HepG2 (cell line): ENCODE measurements around the gene PIK3CB. TPM values are rescaled to one million over a fixed set of nuclear protein-coding genes. Genes with fewer than 3 reads are reported as not detected.
A peak's percentile ranks its signal among the peaks of the same experiment; 100 is the strongest.

Experiments
- ATAD3A ChIP-seq: sonication (generic); formaldehyde crosslinking; IDR thresholded peaks from 2 replicates; pipeline ENCODE4 v1.4.0; 2020; ENCODE audit warnings: missing genetic modification reagents
- BATF2 ChIP-seq: sonication (generic); formaldehyde crosslinking; IDR thresholded peaks from 2 replicates; pipeline ENCODE4 v1.8.0; 2022; ENCODE audit warnings: mild to moderate bottlenecking, missing genetic modification reagents, moderate library complexity
- CEBPG ChIP-seq: IDR thresholded peaks from 2 replicates; pipeline ENCODE4 v1.6.1; 2016
- FOXK1 ChIP-seq: sonication (generic); formaldehyde crosslinking; IDR thresholded peaks from 2 replicates; pipeline ENCODE4 v1.4.0; 2020; ENCODE audit warnings: low read depth, missing genetic modification reagents, borderline replicate concordance
- GPN1 ChIP-seq: sonication (generic); formaldehyde crosslinking; IDR thresholded peaks from 2 replicates; pipeline ENCODE4 v1.5.1; 2020; ENCODE audit warnings: missing genetic modification reagents, borderline replicate concordance
- IKZF4 ChIP-seq: sonication (generic); formaldehyde crosslinking; IDR thresholded peaks from 2 replicates; pipeline ENCODE4 v1.5.1; 2020; ENCODE audit warnings: borderline replicate concordance, mild to moderate bottlenecking, low read depth, missing genetic modification reagents; ENCODE audit errors: not compliant biosample characterization
- RBFOX2 ChIP-seq: fragments of 200-400 bp; formaldehyde crosslinking; IDR thresholded peaks from 2 replicates; pipeline ENCODE4 v1.6.1; 2017; ENCODE audit warnings: low read depth, mild to moderate bottlenecking, low read length
- SMAD1 ChIP-seq: sonication (generic); formaldehyde crosslinking; IDR thresholded peaks from 2 replicates; pipeline ENCODE4 v1.4.0; 2020; ENCODE audit warnings: missing genetic modification reagents, low read depth, mild to moderate bottlenecking, borderline replicate concordance
- STAT6 ChIP-seq: sonication (generic); formaldehyde crosslinking; IDR thresholded peaks from 2 replicates; pipeline ENCODE4 v1.4.0; 2020; ENCODE audit warnings: missing genetic modification reagents, mild to moderate bottlenecking, borderline replicate concordance
- ZBTB20 ChIP-seq: sonication (generic); formaldehyde crosslinking; IDR thresholded peaks from 2 replicates; pipeline ENCODE4 v1.8.1; 2023; ENCODE audit warnings: missing genetic modification reagents, low read depth, mild to moderate bottlenecking, borderline replicate concordance
- ZNF280B ChIP-seq: sonication (generic); formaldehyde crosslinking; IDR thresholded peaks from 2 replicates; pipeline ENCODE4 v1.5.0; 2020; ENCODE audit warnings: missing genetic modification reagents, mild to moderate bottlenecking, borderline replicate concordance
- ZNF446 ChIP-seq: sonication (generic); formaldehyde crosslinking; IDR thresholded peaks from 2 replicates; pipeline ENCODE4 v1.5.0; 2020; ENCODE audit warnings: mild to moderate bottlenecking, missing genetic modification reagents
- ZNF501 ChIP-seq: sonication (generic); formaldehyde crosslinking; IDR thresholded peaks from 2 replicates; pipeline ENCODE4 v1.5.1; 2020; ENCODE audit warnings: mild to moderate bottlenecking, moderate library complexity, missing genetic modification reagents
- ZNF557 ChIP-seq: sonication (generic); formaldehyde crosslinking; IDR thresholded peaks from 2 replicates; pipeline ENCODE4 v1.4.0; 2020; ENCODE audit warnings: missing genetic modification reagents
- polyA plus RNA-seq, 8 experiments: library from polyadenylated mRNA; depleted of rRNA in 3 of 8; stranded (reverse) in 7 of 8; unstranded in 1 of 8; fragments of >200 nt; fragmentation: Illumina TruSeq in 4 of 8; extraction: Trizol in 4 of 8; gene quantifications; 2 replicates each; pipeline versions ENCODE4 v1.2.1 to v1.2.3, GENCODE V29; 2011 to 2016; ENCODE audit warnings: low read depth in 4 of 8, missing spikeins in 1 of 8, mixed read lengths in 1 of 8; ENCODE audit not compliant: insufficient read depth in 1 of 8
- total RNA-seq, 5 experiments: library from RNA; depleted of rRNA; stranded (reverse); fragments of >200 nt; fragmentation: Illumina TruSeq; extraction: Trizol; gene quantifications; 2 replicates each; pipeline ENCODE4 v1.2.3, GENCODE V29; 2016; ENCODE audit warnings: low read depth in 1 of 5
- TF ChIP-seq, protein P1 (sequence below): IDR thresholded peaks from 2 replicates; pipeline ENCODE4 v1.6.1; 2016; ENCODE audit warnings: low read depth
- TF ChIP-seq, protein P2 (sequence below): sonication (generic); formaldehyde crosslinking; conservative IDR thresholded peaks from 2 replicates; pipeline ENCODE4 v1.4.0; 2020; ENCODE audit warnings: missing genetic modification reagents
- TF ChIP-seq, protein P3 (sequence below): sonication (generic); formaldehyde crosslinking; IDR thresholded peaks from 2 replicates; pipeline ENCODE4 v1.4.0; 2020; ENCODE audit warnings: missing genetic modification reagents

Gene PIK3CB
- total and polyA plus RNA-seq, 2 of the 13 experiments (the other 11 are each of a cell fraction or from before 2014, with no cell fraction given) = 6.6 to 18.7 TPM

GRCh38 chr3:138608322-138609135 is 226.2 kb downstream of the PIK3CB start, which contains the start of gene FAIM (continued):
- TF ChIP-seq, protein P1, sequence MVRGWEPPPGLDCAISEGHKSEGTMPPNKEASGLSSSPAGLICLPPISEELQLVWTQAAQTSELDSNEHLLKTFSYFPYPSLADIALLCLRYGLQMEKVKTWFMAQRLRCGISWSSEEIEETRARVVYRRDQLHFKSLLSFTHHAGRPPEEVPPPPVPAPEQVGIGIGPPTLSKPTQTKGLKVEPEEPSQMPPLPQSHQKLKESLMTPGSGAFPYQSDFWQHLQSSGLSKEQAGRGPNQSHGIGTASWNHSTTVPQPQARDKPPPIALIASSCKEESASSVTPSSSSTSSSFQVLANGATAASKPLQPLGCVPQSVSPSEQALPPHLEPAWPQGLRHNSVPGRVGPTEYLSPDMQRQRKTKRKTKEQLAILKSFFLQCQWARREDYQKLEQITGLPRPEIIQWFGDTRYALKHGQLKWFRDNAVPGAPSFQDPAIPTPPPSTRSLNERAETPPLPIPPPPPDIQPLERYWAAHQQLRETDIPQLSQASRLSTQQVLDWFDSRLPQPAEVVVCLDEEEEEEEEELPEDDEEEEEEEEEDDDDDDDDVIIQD (CRISPR knock-in tag) = no peak
- TF ChIP-seq ATAD3A = no peak
- peak; percentile 94 for TF ChIP-seq IKZF4
- TF ChIP-seq CEBPG = no peak
- TF ChIP-seq ZNF446 = 0 out of 2 replicates have a peak, but pooled peaks have one; percentile 21
- peak; percentile 88 for TF ChIP-seq RBFOX2
- TF ChIP-seq SMAD1 = 0 out of 2 replicates have a peak, but pooled peaks have one; percentile 21
- TF ChIP-seq ZBTB20 (CRISPR knock-in tag) = peak; percentile 84; the same call in 1 of the 2 replicates
- TF ChIP-seq STAT6 (CRISPR knock-in tag) = no peak
- peak; percentile 85 for TF ChIP-seq ZNF280B
- TF ChIP-seq, protein P2, sequence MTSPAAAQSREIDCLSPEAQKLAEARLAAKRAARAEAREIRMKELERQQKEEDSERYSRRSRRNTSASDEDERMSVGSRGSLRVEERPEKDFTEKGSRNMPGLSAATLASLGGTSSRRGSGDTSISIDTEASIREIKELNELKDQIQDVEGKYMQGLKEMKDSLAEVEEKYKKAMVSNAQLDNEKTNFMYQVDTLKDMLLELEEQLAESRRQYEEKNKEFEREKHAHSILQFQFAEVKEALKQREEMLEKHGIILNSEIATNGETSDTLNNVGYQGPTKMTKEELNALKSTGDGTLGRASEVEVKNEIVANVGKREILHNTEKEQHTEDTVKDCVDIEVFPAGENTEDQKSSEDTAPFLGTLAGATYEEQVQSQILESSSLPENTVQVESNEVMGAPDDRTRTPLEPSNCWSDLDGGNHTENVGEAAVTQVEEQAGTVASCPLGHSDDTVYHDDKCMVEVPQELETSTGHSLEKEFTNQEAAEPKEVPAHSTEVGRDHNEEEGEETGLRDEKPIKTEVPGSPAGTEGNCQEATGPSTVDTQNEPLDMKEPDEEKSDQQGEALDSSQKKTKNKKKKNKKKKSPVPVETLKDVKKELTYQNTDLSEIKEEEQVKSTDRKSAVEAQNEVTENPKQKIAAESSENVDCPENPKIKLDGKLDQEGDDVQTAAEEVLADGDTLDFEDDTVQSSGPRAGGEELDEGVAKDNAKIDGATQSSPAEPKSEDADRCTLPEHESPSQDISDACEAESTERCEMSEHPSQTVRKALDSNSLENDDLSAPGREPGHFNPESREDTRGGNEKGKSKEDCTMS (CRISPR knock-in tag) = no peak
- peak; percentile 82; the same call in 1 of the 2 replicates for TF ChIP-seq BATF2 (CRISPR knock-in tag)
- no peak for TF ChIP-seq GPN1
- TF ChIP-seq ZNF501 = peak; percentile 32; the same call in 1 of the 2 replicates
- 0 out of 2 replicates have a peak, but pooled peaks have one; percentile 46 for TF ChIP-seq FOXK1 (CRISPR knock-in tag)
- TF ChIP-seq, protein P3, sequence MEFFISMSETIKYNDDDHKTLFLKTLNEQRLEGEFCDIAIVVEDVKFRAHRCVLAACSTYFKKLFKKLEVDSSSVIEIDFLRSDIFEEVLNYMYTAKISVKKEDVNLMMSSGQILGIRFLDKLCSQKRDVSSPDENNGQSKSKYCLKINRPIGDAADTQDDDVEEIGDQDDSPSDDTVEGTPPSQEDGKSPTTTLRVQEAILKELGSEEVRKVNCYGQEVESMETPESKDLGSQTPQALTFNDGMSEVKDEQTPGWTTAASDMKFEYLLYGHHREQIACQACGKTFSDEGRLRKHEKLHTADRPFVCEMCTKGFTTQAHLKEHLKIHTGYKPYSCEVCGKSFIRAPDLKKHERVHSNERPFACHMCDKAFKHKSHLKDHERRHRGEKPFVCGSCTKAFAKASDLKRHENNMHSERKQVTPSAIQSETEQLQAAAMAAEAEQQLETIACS = 0 out of 2 replicates have a peak, but pooled peaks have one; percentile 35
- no peak for TF ChIP-seq ZNF557 (CRISPR knock-in tag)
